GM21576 (cell line): ENCODE results near the gene SCFD2.
"Not testable (repeated sequence)": the region's sequence is repeated elsewhere in the genome, so short reads cannot be mapped to it uniquely, and the experiment has no call there.

Experiments used
- ATAC-seq: cut with Tn5 transposase; IDR thresholded peaks from one replicate; pipeline ENCODE4 v1.9.1; 2021; ENCODE audit warnings: mild to moderate bottlenecking, moderate library complexity; ENCODE audit not compliant: unreplicated experiment

SCFD2 gene

DNA sequence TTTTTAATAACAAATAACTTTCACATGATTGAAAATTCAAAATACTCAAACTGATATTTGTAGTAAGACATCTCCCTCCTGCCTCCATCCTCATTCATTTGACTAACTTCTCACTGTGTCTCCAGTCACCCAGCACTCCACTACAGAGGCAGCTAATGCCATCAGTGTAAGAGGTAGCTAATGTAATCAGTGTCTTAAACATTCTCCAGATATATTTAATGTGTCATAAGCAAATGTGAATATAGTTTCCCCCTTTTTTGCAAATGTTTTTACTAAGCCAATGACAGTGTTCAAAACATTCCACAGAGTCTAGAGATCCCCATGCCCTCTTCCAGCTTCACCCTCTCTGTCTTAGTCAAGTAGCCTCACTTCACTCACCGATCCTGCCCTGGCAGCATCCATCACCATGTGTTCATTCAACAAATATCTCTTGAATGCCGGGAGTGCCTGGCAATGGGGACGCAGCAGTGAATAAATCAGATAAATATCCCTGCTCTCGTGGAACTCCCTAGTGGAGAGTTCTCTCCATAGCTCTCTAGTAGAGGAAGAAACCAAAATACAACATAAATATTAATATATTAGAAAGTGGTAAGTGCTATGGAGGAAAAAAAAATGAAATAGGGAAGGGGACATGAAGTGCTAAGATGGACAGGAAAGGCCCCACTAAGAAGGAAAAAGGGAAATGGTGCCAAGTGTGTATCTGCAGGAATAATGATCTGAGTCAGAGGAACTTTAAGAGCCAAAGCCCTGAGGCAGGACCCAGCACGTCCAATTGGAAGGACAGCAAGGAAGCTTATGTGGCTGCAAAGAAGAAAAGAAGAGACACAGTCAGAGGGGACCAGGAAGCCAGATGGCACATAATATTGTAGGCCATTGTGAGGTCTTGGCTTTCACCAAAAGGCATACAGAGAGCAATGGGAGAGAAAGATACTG, 18.7 kb downstream of the SCFD2 start:
- ATAC-seq, result no peak

DNA sequence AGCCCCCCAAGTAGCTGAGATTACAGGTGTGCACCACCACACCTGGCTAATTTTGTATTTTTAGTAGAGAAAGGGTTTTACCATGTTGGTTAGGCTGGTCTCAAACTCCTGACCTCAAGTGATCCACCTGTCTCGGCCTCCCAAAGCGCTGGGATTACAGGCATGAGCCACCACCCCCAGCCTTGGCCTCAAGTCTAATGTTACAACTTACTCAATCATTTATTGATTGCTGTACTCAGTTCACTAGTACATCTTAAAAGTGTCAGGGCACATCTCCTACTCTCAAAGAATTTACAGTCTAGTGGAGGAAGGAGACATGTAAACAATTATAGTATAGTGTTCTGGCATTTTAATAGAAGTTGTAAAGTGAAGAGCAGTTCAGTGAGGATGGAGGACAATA, 19.5 kb downstream of the SCFD2 start:
- not testable (repeated sequence) for ATAC-seq

DNA sequence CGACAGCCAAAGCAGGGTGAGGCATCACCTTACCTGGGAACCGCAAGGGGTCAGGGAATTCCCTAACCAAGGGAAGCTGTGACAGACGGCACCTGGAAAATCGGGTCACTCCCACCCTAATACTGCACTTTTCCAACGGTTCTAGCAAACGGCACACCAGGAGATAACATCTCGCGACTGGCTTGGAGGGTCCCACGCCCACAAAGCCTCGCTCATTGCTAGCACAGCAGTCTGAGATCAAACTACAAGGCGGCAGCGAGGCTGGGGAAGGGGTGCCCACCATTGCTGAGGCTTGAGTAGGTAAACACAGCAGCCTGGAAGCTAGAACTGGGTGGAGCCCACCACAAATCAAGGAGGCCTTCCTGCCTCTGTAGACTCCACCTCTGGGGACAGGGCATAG, 25.7 kb downstream of the SCFD2 start:
- ATAC-seq, result not testable (repeated sequence)

DNA sequence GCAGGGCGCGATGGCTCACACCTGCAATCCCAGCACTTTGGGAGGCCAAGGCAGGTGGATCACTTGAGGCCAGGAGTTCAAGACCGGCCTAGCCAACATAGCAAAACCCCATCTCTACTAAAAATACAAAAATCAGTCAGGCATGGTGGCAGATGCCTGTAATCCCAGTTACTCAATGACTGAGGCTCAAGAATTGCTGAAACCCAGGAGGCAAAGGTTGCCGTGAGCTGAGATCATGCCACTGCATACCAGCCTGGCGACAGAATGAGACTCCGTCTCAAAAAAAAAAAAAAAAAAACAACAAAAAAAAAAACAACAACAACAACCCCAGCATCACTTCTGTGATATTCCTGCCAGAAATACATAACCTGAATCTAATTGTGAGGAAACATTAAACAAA, 30.9 kb downstream of the SCFD2 start:
- ATAC-seq, result not testable (repeated sequence)

DNA sequence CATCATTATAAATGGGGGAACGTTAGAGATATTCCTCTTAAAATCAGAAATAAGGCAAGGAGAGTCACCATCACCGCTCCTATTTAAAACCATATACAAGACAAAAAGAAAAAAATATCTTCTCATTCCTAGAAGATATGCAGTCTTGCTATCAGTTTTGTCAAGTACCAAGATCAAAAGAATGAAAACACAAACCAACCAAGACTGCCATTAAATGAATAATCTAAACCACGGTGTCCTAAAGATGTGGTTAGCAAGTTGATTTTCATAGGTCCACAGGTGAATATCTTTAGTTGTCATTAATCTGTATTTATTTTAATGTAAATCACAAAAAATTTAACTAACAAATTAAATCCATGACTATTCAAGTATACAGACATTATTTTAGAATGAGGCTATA, 39.3 kb downstream of the SCFD2 start:
- ATAC-seq, result no peak

DNA sequence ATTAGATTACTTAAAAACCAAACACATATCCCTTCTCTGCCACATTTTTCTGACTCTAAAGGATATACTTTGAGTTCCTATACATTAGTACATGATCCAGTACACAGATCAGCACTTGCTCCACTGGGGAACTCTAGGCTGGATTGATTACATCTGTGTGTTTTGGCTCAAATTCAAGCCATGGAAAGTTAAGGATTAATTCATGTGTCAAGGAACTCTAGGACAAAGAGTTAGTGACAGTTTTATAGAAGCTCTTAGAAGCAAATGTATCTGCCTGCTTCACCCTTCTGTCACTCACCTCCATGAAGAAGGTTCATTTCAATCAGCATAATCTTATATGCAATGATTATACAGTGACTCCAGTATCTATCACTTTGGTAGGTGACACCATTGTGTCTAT, 43.2 kb downstream of the SCFD2 start:
- no peak for ATAC-seq

DNA sequence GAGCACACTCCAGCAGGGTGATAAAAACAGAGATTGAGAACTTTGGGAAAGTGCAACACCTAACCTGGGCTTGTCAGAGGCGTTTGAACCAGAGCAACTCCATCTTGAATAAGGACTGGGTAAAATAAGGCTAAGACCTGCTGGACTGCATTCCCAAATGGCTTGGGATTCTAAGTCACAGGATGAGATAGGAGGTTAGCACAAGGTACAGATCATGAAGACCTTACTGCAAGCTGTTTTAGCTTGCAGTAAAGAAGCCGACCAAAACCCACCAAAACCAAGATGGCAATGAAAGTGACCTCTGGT, 43.9 kb downstream of the SCFD2 start:
- ATAC-seq, result no peak

DNA sequence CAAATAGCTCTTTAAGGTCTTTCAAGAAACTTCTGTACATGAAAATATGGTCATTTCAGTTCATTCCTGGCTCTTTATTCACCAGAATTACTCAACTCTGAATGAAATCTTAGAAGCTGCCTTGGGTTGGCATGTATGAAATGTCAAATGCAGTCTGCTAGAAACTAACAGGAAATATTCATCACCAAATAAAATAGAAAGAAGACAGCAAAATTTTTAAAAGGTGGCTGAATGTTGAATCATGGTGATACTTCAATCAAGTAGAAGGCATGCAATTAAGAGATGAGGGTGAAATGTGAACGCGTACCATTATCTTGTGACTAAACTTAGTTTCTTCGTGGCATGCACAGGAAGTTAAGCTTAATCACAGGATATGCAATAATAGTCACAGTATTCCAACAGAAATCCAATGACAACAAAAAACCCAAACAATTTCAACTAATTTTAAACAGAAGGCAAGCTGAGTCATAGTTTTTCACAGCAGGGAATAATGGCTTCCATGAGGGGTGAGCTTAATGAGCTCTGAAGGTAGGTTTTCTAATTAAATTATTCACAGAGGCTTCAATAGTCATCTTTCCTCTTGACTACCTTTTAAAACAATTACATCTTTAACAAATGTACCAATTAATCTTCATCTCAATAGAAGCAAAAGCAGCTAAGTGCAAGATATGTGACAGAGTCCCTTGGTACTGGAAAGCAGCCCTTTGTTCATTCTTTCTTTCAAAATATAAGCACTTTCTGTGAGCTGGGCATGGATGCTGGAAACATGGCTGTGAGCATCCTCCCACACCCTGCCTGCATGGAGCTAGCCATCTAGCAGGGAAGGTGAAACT, 44.5 kb downstream of the SCFD2 start:
- ATAC-seq, result no peak

DNA sequence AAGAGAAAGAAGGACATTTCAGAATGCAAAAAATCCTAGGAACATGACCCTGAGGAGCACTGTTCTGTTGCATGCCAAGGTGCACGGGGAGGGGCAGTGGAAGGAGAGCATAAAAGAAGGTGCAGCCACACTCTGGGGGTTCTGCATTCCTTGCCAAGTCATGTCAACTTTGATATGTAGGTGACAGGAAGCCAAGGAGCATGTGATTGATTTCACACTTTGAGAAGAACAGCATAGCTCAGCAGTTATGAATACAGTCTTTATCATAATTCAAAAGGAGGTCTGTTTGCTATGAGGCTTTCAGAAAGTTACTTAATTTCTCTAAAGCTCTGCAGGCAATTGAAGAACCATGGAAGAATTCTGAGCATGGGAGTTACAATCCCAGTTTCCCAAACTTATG, 50.6 kb downstream of the SCFD2 start:
- no peak for ATAC-seq

DNA sequence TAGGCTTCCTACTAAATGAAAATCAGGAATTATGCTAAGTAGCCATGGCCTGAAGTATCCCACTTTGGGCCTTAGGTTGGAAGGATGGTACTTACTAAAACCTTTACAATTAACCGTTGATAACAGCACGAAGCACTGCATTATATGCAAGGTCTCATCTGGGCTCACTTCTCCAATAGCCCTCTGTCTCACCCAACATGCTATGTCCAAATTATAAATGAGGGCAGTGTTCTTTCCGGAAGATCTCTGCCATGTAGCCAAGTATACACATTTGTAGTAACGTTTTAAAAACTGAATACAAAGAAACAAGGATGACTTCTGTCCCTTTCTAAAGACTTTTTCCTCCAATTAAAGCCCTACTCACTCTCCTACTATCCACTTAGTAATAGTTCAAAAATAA, 51.6 kb downstream of the SCFD2 start:
- ATAC-seq, result no peak

DNA sequence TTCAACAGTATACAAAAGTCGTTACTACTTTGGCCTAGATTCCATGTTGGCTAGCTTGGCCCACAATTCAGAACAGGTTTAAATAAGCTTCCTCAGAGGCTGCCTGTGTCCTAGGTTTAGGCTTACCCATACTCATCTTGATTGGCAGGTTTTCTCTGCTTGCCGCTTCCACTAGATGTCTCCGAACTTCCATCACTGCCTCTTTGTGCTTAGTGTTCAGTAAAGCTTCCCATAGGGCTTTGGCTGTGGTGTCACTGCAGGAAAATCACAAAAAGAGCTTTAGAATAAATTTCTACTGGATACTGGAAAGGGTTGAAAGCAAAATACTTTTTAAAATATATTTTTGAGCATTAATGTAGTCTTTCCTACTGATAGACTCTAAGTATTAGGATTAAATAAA, 52.4 kb downstream of the SCFD2 start:
- no peak for ATAC-seq

DNA sequence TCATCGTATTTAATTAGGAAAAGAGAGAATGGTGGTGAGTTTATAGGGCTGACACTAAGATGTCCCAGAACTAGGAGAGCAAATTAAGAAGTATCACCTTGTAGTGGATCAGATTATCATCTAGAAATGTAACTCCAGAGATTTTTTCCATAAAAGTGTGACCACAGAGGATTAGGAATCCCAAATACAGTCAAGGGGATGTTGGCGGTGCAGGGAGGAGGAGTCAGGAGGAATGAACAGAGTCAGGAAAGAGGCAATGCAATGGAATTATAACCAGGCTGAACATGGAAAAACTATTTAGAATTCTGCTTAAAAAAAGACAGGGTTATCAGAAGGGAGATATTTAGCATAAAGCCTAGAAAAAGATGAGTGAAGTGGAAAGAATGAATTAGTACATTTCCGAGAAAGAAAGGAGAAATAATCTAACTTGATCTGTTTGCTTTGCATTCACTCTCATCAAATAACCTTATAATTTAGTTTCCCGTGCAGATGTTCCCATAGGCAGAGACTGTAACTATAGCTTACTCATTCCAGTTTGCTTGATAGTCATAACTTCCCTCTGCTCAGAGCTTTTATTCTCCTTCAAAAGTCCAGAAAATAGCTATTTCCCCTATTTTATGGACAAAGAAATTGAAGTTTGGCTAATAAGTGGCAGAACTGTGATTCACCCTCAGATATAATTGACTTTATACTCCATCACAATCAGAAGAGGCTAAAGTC, 56.4 kb downstream of the SCFD2 start:
- ATAC-seq, result no peak

DNA sequence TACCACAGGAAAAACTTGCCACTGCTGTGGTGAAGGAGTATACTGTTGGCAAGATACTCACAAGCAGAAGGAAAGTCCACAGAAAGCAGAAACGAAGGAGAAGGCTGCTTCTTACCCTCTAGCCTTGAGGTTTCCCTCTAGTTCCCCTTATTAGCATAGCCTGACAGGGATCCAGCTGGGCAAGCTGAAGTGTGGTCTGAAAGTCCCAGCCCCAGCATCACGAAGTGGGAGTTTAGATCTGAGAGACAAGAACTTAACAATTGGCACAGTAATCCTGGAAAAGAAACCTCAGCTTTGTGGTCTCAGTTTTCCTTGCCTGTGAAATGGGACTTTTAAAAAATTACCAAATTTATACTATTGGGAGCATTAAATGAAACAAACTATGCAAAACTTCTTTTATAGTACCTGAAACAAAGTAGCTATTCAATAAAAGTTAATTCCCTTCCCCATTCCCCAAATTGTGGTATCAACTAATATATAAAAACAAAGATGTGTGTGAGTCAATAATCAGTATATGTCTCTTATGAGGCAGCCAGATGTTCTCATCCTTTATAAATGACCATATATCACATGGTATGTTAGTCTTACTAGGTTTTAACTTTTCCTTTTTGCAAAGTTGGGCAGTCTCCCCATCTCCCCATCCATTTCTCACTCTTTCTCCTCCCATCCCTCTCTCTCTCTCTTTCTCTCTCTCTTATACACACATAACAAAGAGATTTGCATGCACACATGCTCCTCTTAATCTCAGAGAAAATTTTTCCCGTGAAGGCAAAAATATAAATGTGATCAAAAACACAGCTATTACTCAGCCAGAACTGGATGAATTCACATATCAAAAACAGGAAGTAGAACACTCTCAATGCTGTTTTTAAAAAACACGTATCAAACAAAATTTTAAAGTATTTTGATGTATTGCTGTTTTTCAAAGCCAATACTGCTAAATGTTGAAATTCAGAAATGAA, 57.8 kb downstream of the SCFD2 start:
- ATAC-seq, result peak; percentile 53

DNA sequence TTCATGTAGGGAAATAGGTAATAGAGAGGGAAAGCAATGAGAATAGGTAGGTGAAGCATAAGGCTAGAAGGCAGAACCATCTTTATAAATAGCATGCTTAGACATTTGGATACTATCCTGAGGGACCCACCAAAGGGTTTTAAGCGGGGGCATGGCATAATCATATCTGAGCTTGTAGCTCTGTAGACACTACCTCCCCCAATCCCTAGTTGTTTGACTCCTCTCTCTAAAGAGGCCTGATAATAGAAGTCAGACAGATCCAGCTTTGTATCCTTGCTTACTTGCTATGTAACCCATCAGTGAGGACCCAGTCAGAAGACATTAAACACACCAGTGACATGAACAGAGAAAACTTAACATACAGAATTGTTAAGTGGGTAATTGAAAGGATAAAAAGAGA, 58.7 kb downstream of the SCFD2 start:
- ATAC-seq, result no peak

DNA sequence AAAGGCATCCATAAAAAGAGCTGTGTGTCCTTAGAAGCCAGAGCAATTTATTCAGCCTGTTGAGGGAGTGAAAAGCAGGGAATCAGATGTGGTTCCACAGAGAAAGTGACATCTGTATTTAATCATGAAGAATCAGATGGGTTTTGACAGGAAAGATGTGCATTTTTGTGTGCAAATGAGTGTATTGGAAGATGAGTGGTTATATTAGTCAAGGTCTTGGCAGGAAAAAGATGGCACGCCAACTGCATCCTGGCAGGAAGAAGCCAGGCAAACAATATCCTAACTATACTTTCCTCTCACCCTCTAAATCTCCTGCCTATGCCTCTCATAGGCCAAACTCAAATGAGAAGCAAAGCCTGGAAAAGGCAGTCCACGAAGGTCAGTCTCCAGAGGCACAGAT, 59.1 kb downstream of the SCFD2 start:
- no peak for ATAC-seq

DNA sequence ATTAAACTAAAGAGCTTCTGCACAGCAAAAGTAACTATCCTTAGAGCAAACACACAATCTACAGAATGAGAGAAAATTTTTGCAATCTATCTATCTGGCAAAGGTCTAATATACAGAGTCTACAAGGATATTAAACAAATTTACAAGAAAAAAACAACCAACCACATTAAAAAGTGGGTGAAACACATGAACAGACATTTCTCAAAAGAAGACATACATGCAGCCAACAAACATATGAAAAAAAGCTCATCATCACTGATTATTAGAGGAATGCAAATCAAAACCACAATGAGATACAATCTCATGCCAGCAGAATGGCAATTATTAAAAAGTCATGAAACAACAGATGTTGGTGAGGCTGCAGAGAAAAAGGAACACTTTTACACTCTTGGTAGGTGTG, 73.7 kb downstream of the SCFD2 start:
- not testable (repeated sequence) for ATAC-seq

DNA sequence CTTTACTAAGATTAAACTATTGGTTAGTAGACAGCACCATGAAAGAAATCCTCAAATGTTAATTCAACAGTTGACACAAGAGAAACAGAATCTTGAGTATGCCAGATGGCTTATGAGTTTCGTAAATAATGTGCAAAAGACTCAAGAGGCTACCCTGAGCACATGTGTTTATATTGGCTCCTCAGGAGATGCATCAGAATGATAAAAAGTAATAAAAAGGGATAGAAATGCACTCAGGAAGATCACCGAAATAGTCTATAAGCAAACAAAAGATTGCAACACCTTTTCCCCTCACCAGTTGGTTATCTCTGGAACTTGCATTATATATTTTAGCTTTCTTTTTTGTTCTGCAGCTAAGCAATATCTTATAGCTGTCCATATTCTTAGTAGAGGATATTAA, 84.4 kb downstream of the SCFD2 start:
- no peak for ATAC-seq

DNA sequence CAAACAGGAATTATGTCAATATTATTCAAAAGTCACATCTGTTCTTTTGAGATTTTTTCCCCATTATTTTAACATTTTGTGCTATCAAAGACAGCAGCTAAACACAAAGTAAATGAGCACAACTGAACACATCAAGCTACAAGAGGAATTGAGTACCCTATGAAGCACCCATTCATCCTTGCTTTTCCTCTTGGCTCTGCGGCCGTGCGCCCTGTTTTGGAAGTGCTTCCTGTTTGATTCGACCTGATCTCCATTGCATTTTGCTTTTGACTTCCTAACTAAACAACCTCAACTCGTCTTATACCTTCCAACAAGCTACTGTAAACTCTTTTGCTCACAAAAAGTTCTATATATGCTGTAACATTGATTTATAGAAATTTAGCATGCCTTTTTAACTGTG, 85.0 kb downstream of the SCFD2 start:
- no peak for ATAC-seq

DNA sequence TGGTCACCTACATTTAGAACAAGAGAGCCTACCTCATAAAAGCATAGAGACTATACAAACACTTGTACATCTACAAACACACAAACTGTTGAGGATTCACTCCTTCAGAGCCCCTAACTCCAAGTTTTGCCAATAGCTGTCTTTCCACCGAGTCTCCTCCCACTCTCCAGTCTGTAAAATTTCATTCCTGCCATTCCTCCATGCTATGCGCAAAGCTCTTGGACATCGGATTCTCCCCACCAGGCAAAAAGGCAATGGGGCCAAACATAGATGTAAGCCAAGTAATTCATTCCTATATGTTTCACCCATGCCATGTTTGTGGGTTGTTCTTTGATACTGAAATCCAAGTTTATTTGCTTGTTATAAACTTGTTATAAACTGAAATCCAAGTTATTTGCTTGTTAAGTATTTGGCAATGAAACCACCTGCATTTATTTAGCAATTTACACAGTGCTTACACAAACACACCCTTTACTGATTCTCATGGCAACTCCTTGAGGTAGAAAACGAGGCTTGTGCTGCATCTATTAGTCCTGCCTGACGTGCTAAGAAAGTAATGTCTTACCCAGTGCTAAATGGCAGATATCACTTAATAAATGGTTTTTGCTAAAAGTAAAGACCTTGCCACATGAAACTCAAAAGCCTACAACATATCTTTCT, 91.1 kb downstream of the SCFD2 start:
- ATAC-seq, result no peak

DNA sequence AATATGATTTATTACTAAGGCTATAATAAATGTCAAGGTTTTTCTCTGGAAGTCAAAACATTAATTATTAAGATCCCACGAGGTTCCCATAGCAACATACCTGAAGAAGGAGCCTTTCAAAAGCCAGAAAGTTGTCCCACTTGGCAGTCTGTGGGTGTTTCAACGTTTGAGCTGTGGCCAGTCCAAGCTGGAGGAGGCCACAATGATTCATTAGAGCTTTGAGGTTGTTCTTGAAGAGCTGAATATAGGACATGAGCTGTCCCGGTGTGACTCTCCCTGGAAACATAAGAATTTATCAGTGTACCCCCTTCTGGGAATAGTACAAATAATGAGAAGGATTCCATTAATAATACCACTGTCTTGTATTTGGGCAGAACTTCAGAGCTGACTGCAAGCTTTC, 92.1 kb downstream of the SCFD2 start:
- ATAC-seq, result no peak
